Smooth muscle cell (in vitro differentiated cells): ENCODE results near the gene MYL6. TPM values are rescaled to one million over a fixed set of nuclear protein-coding genes. Genes with fewer than 3 reads are reported as not detected.

Experiments
- DNase-seq: peaks from one replicate; lab custom pipeline; 2025; ENCODE audit not compliant: unreplicated experiment; lab: John Stamatoyannopoulos, UW
- H2AFZ ChIP-seq: fragments of 200-600 bp; sonication (generic); 2 replicates; pipeline ENCODE4 v1.6.0; 2016; ENCODE audit warnings: antibody characterized with exemption, low read depth, mild to moderate bottlenecking
- H3F3A ChIP-seq: fragments of 200-600 bp; sonication (generic); 2 replicates; pipeline ENCODE4 v1.6.0; 2017; ENCODE audit warnings: antibody characterized with exemption, low read depth
- H3K27ac ChIP-seq: fragments of 200-600 bp; sonication (generic); 2 replicates; pipeline ENCODE4 v1.5.1; 2016; ENCODE audit warnings: low read depth, mild to moderate bottlenecking
- H3K27me3 ChIP-seq: fragments of 200-600 bp; sonication (generic); 2 replicates; pipeline ENCODE4 v1.6.1; 2016; ENCODE audit warnings: low read depth, mild to moderate bottlenecking
- H3K36me3 ChIP-seq: fragments of 200-600 bp; sonication (generic); 2 replicates; pipeline ENCODE4 v1.5.1; 2016; ENCODE audit warnings: low read depth
- H3K4me1 ChIP-seq: fragments of 200-600 bp; sonication (generic); 2 replicates; pipeline ENCODE4 v1.5.1; 2016; ENCODE audit warnings: low read depth
- H3K4me2 ChIP-seq: fragments of 200-600 bp; sonication (generic); 2 replicates; pipeline ENCODE4 v1.6.0; 2016; ENCODE audit warnings: mild to moderate bottlenecking
- H3K4me3 ChIP-seq: fragments of 200-600 bp; sonication (generic); 2 replicates; pipeline ENCODE4 v1.5.1; 2016; ENCODE audit warnings: mild to moderate bottlenecking
- H3K79me2 ChIP-seq: fragments of 200-600 bp; sonication (generic); 2 replicates; pipeline ENCODE4 v1.6.0; 2016; ENCODE audit warnings: low read depth, mild to moderate bottlenecking
- H3K9ac ChIP-seq: fragments of 200-600 bp; sonication (generic); 2 replicates; pipeline ENCODE4 v1.6.0; 2016; ENCODE audit warnings: low read depth
- H3K9me3 ChIP-seq: fragments of 200-600 bp; sonication (generic); replicated peaks from 2 replicates; pipeline ENCODE4 v1.5.1; 2016; ENCODE audit warnings: low read depth
- H4K20me1 ChIP-seq: fragments of 200-600 bp; sonication (generic); 2 replicates; pipeline ENCODE4 v1.6.0; 2016; ENCODE audit warnings: low read depth
- WGBS: methylation state at CpG from one replicate; pipeline ENCODE4 v1.1.7; 2016; ENCODE audit warnings: low lambda C conversion rate; 5-methylcytosine and 5-hydroxymethylcytosine counted together
- polyA plus RNA-seq: library from polyadenylated mRNA; unstranded; fragments of >200 nt; fragmentation: Nextera tagmentation; extraction: Ambion mirVana; gene quantifications from 2 replicates; pipeline ENCODE4 v1.2.1, GENCODE V29; 2016
- total RNA-seq: library from RNA; depleted of rRNA; stranded (reverse); fragments of >200 nt; gene quantifications from 2 replicates; pipeline ENCODE4 v1.2.3, GENCODE V29; 2014
- TF ChIP-seq, protein P1 (sequence below): fragments of 200-600 bp; sonication (generic); IDR thresholded peaks from 2 replicates; pipeline ENCODE4 v1.5.1; 2017; ENCODE audit warnings: borderline replicate concordance, mild to moderate bottlenecking, antibody characterized with exemption; ENCODE audit not compliant: insufficient read depth, poor library complexity, severe bottlenecking

Gene MYL6
- total and polyA plus RNA-seq, 2 experiments from 2014 or later = 2,776 to 4,165 TPM

DNA sequence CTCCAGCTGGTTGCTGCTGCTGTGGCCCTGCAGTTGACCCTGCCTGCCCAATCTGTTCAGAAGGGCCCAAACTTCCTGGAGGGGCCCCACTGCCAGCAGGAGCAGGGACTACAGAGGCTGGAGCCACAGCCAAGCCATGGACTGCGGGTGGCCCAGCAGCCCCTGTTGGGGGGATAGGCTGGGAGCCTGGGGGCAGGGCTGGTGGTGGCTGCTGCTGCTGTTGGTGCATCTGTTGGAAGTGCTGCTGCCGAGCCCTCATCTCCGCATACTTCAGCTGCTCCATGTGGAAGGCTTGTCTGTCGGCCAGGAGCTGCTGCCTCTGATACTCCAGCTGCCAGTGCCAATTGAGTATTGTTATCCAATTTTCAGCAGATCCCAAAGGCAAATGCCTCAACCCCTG lies 7.2 kb downstream of the MYL6 start:
- Histone ChIP-seq H3K4me3 (no peak overlapping the region), H3F3A (peaks cover 42% of the 10 kb centered on the region), H3K9ac (no peak overlapping the region), H3K36me3 (no peaks in the 10 kb centered on the region), H3K27ac (no peak overlapping the region), H2AFZ (no peak overlapping the region), H3K4me1 (peaks cover 22% of the 10 kb centered on the region), H3K4me2 (no peak overlapping the region), H3K27me3 (no peaks in the 10 kb centered on the region), H3K9me3 (no peaks in the 10 kb centered on the region), H3K79me2 (peaks cover 7% of the 10 kb centered on the region), H4K20me1 (peaks cover 37% of the 10 kb centered on the region)
- 94% methylated on average over 4 of the region's 4 CpGs for WGBS
- no peak for DNase-seq
- TF ChIP-seq, protein P1, sequence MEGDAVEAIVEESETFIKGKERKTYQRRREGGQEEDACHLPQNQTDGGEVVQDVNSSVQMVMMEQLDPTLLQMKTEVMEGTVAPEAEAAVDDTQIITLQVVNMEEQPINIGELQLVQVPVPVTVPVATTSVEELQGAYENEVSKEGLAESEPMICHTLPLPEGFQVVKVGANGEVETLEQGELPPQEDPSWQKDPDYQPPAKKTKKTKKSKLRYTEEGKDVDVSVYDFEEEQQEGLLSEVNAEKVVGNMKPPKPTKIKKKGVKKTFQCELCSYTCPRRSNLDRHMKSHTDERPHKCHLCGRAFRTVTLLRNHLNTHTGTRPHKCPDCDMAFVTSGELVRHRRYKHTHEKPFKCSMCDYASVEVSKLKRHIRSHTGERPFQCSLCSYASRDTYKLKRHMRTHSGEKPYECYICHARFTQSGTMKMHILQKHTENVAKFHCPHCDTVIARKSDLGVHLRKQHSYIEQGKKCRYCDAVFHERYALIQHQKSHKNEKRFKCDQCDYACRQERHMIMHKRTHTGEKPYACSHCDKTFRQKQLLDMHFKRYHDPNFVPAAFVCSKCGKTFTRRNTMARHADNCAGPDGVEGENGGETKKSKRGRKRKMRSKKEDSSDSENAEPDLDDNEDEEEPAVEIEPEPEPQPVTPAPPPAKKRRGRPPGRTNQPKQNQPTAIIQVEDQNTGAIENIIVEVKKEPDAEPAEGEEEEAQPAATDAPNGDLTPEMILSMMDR = no peak

DNA sequence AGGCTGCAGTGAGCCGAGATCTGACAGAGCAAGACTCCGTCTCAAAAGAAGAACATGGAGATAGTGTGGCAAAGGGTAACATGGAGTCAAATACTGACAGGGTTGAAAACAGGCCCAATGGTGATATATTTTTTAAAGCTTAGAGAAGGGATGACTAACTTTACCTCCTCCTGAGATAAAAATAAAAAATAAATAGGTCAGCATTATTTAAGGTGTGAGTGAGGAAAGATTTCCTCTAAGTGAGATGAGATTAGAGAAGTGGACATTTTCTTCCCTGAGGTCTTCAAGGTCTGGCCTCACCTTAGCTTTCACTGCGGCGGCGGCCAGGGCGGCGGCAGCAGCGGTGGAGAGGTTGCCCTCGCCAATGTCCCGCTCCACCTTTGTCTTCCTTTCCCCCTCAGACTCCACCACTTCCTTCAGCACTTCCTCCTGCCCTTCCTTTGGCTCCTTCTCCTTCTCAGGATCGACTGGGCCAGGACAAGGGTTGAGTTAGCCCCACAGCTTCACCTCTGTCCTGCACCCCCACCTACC lies 11.1 kb downstream of the MYL6 start:
- Histone ChIP-seq H3K4me2 (no peak overlapping the region), H2AFZ (no peak overlapping the region), H3K27ac (no peak overlapping the region), H3K4me1 (no peaks in the 10 kb centered on the region), H3K36me3 (peaks cover 11% of the 10 kb centered on the region), H3K9me3 (no peaks in the 10 kb centered on the region), H4K20me1 (no peaks in the 10 kb centered on the region), H3K27me3 (no peaks in the 10 kb centered on the region), H3K4me3 (no peak overlapping the region), H3F3A (peaks cover 7% of the 10 kb centered on the region), H3K79me2 (no peaks in the 10 kb centered on the region), H3K9ac (no peak overlapping the region)
- 98% methylated on average over 11 of the region's 11 CpGs for WGBS
- TF ChIP-seq, protein P1 = no peak
- no peak for DNase-seq

- no peak overlapping the region for H3K4me3 ChIP-seq
- H3K9me3 ChIP-seq = no peaks in the 10 kb centered on the region
- TF ChIP-seq, protein P1 = no peak
- no peaks in the 10 kb centered on the region for H4K20me1 ChIP-seq
- no peak overlapping the region for H3K9ac ChIP-seq
- no peak for DNase-seq
- no peaks in the 10 kb centered on the region for H3K79me2 ChIP-seq
- no peak overlapping the region for H3K27ac ChIP-seq
- no peak overlapping the region for H2AFZ ChIP-seq
- peaks cover 18% of the 10 kb centered on the region for H3K36me3 ChIP-seq
- no peaks in the 10 kb centered on the region for H3F3A ChIP-seq
- H3K4me1 ChIP-seq = no peaks in the 10 kb centered on the region
- H3K27me3 ChIP-seq = no peaks in the 10 kb centered on the region
- 99% methylated on average over 7 of the region's 7 CpGs for WGBS
- H3K4me2 ChIP-seq = no peak overlapping the region
Observed at GRCh38 chr12:56172839-56173238, 14.7 kb downstream of the MYL6 start.

GRCh38 chr12:56178347-56178746 lies 20.2 kb downstream of the MYL6 start:
- no peaks in the 10 kb centered on the region for H3K27me3 ChIP-seq
- no peak for DNase-seq
- H3K79me2 ChIP-seq = no peaks in the 10 kb centered on the region
- TF ChIP-seq, protein P1 = no peak
- H3K4me1 ChIP-seq = no peaks in the 10 kb centered on the region
- H3K9ac ChIP-seq = no peak overlapping the region
- H4K20me1 ChIP-seq = no peaks in the 10 kb centered on the region
- H3K9me3 ChIP-seq = no peaks in the 10 kb centered on the region
- H3K4me3 ChIP-seq = no peak overlapping the region
- no peak overlapping the region for H3K27ac ChIP-seq
- WGBS = 98% methylated on average over 3 of the region's 3 CpGs
- H3K4me2 ChIP-seq = no peak overlapping the region
- no peak overlapping the region for H2AFZ ChIP-seq
- peaks cover 23% of the 10 kb centered on the region for H3K36me3 ChIP-seq
- no peaks in the 10 kb centered on the region for H3F3A ChIP-seq
